MM.1S (cell line): ENCODE data around the gene GRIN1.
A peak's percentile ranks its signal among the peaks of the same experiment; 100 is the strongest.

ENCODE experiments used
- DNase-seq: peaks from one replicate; pipeline ENCODE4 v3.0.0-alpha.2; 2015
- H2AFZ ChIP-seq: fragments of 300-600 bp; sonication (generic); 2 replicates; pipeline ENCODE4 v1.6.0; 2016; ENCODE audit warnings: antibody characterized with exemption, low read length
- H3F3A ChIP-seq: fragments of 300-600 bp; sonication (generic); 2 replicates; pipeline ENCODE4 v1.6.1; 2016; ENCODE audit warnings: mild to moderate bottlenecking, antibody characterized with exemption, low read length, moderate library complexity, mixed read lengths; ENCODE audit not compliant: insufficient read depth
- H3K27ac ChIP-seq: fragments of 300-600 bp; sonication (generic); 2 replicates; pipeline ENCODE4 v1.5.1; 2016; ENCODE audit warnings: mild to moderate bottlenecking, low read length
- H3K27me3 ChIP-seq: fragments of 300-600 bp; sonication (generic); replicated peaks from 2 replicates; pipeline ENCODE4 v1.6.0; 2016; ENCODE audit warnings: low read length; ENCODE audit not compliant: insufficient read depth
- H3K36me3 ChIP-seq: fragments of 300-600 bp; sonication (generic); replicated peaks from 2 replicates; pipeline ENCODE4 v1.6.1; 2016; ENCODE audit warnings: mild to moderate bottlenecking, low read length, mixed read lengths; ENCODE audit not compliant: insufficient read depth
- H3K4me1 ChIP-seq: fragments of 300-600 bp; sonication (generic); 2 replicates; pipeline ENCODE4 v1.6.1; 2016; ENCODE audit warnings: low read length, mixed read lengths
- H3K4me2 ChIP-seq: fragments of 300-600 bp; sonication (generic); 2 replicates; pipeline ENCODE4 v1.6.0; 2016; ENCODE audit warnings: low read depth, low read length
- H3K4me3 ChIP-seq: fragments of 300-600 bp; sonication (generic); 2 replicates; pipeline ENCODE4 v1.5.1; 2016; ENCODE audit warnings: low read length, mixed read lengths
- H3K79me2 ChIP-seq: fragments of 300-600 bp; sonication (generic); 2 replicates; pipeline ENCODE4 v1.6.1; 2016; ENCODE audit warnings: mixed run types, low read length, mixed read lengths
- H3K9ac ChIP-seq: fragments of 300-600 bp; sonication (generic); 2 replicates; pipeline ENCODE4 v1.6.1; 2016; ENCODE audit warnings: low read length, mixed read lengths
- H3K9me2 ChIP-seq: fragments of 300-600 bp; sonication (generic); replicated peaks from 2 replicates; pipeline ENCODE4 v1.6.1; 2016; ENCODE audit warnings: mild to moderate bottlenecking, low read length, mixed read lengths; ENCODE audit not compliant: insufficient read depth
- H3K9me3 ChIP-seq: fragments of 300-600 bp; sonication (generic); replicated peaks from 2 replicates; pipeline ENCODE4 v1.6.1; 2016; ENCODE audit warnings: mild to moderate bottlenecking, low read length, mixed read lengths; ENCODE audit not compliant: insufficient read depth
- H4K20me1 ChIP-seq: fragments of 300-600 bp; sonication (generic); 2 replicates; pipeline ENCODE4 v1.6.1; 2016; ENCODE audit warnings: mild to moderate bottlenecking, low read length, moderate library complexity, mixed read lengths; ENCODE audit not compliant: insufficient read depth
- CTCF ChIP-seq: fragments of 300-600 bp; sonication (generic); IDR thresholded peaks from 2 replicates; pipeline ENCODE4 v1.5.1; 2016; ENCODE audit warnings: antibody characterized with exemption, low read length, mixed read lengths
- EZH2 ChIP-seq: fragments of 300-600 bp; sonication (generic); optimal IDR thresholded peaks from 2 replicates; pipeline ENCODE3; 2017; ENCODE audit warnings: low read depth, mild to moderate bottlenecking, antibody characterized with exemption, low read length, mixed read lengths
- EZH2phosphoT487 ChIP-seq: fragments of 300-600 bp; sonication (generic); IDR thresholded peaks from 2 replicates; pipeline ENCODE4 v1.6.1; 2018; ENCODE audit warnings: antibody characterized with exemption, low read length

Gene GRIN1

GRCh38 chr9:137159105-137160053 lies 20.4 kb downstream of the GRIN1 start:
- peak overlapping the region; percentile 52; the same call in 1 of the 2 replicates for H3K4me2 ChIP-seq

GRCh38 chr9:137160054-137160425 lies 21.1 kb downstream of the GRIN1 start:
- H3K27me3 ChIP-seq: peaks cover 61% of the 10 kb centered on the region
- no peak overlapping the region for H3K9ac ChIP-seq
- H3K36me3 ChIP-seq: no peaks in the 10 kb centered on the region
- no peaks in the 10 kb centered on the region for H3F3A ChIP-seq
- H4K20me1 ChIP-seq: no peaks in the 10 kb centered on the region
- H3K27ac ChIP-seq: no peak overlapping the region
- H3K4me2 ChIP-seq: no peak overlapping the region
- H3K9me2 ChIP-seq: no peaks in the 10 kb centered on the region
- H3K4me3 ChIP-seq: no peak overlapping the region
- no peak for DNase-seq
- H2AFZ ChIP-seq: no peak overlapping the region
- TF ChIP-seq EZH2 (no peak), CTCF (no peak), EZH2phosphoT487 (no peak)
- H3K79me2 ChIP-seq: no peaks in the 10 kb centered on the region
- H3K9me3 ChIP-seq: no peaks in the 10 kb centered on the region
- peaks cover 23% of the 10 kb centered on the region for H3K4me1 ChIP-seq

More at GRCh38 chr9:137159105-137160053, 20.4 kb downstream of the GRIN1 start:
- H4K20me1 ChIP-seq: no peaks in the 10 kb centered on the region
- peaks cover 23% of the 10 kb centered on the region for H3K4me1 ChIP-seq
- H3K9me3 ChIP-seq: no peaks in the 10 kb centered on the region
- no peak overlapping the region for H3K27ac ChIP-seq
- H3K4me3 ChIP-seq: no peak overlapping the region
- H3K9me2 ChIP-seq: no peaks in the 10 kb centered on the region
- H3K36me3 ChIP-seq: no peaks in the 10 kb centered on the region
- no peaks in the 10 kb centered on the region for H3K79me2 ChIP-seq
- H3K9ac ChIP-seq: no peak overlapping the region
- TF ChIP-seq EZH2: no peak
- TF ChIP-seq EZH2phosphoT487: no peak
- TF ChIP-seq CTCF: no peak
- peak overlapping the region; percentile 4; the same call in 1 of the 2 replicates for H2AFZ ChIP-seq
- H3K27me3 ChIP-seq: peaks cover 60% of the 10 kb centered on the region
- H3F3A ChIP-seq: no peaks in the 10 kb centered on the region
- peak; percentile 7 for DNase-seq

GRCh38 chr9:137160716-137161557 lies 22.0 kb downstream of the GRIN1 start:
- peaks cover 65% of the 10 kb centered on the region for H3K27me3 ChIP-seq
- peaks cover 23% of the 10 kb centered on the region for H3K4me1 ChIP-seq
- H3K9me2 ChIP-seq: no peaks in the 10 kb centered on the region
- H3F3A ChIP-seq: no peaks in the 10 kb centered on the region
- no peaks in the 10 kb centered on the region for H4K20me1 ChIP-seq
- no peak overlapping the region for H2AFZ ChIP-seq
- no peak overlapping the region for H3K27ac ChIP-seq
- no peaks in the 10 kb centered on the region for H3K36me3 ChIP-seq
- no peak overlapping the region for H3K4me2 ChIP-seq
- no peak for DNase-seq
- no peak overlapping the region for H3K4me3 ChIP-seq
- no peak for TF ChIP-seq CTCF
- TF ChIP-seq EZH2: no peak
- no peak for TF ChIP-seq EZH2phosphoT487
- no peak overlapping the region for H3K9ac ChIP-seq
- H3K9me3 ChIP-seq: no peaks in the 10 kb centered on the region
- H3K79me2 ChIP-seq: no peaks in the 10 kb centered on the region
